Upper lobe of left lung (tissue), 6 donors: ENCODE measurements around the gene TBXA2R. TPM values are rescaled to one million over a fixed set of nuclear protein-coding genes. Genes with fewer than 3 reads are reported as not detected.

ENCODE experiments used
- ATAC-seq, 2 donors: fragments of 200-7000 bp; cut with Tn5 transposase; one replicate each; pipeline ENCODE4 v1.9.1; 2022; ENCODE audit warnings: mild to moderate bottlenecking in 2 of 2, moderate library complexity in 2 of 2; ENCODE audit not compliant: low FRiP score in 2 of 2
- DNase-seq, 2 donors: peaks; one replicate each; pipeline ENCODE4 v3.0.0-alpha.2; 2019 to 2020
- H3K27ac ChIP-seq, 4 donors: fragments of 200-600 bp; sonication (generic); one replicate each; pipeline ENCODE4 v1.5.1; 2016 to 2019
- H3K27me3 ChIP-seq, 4 donors: fragments of 200-600 bp; sonication (generic); one replicate each; pipeline ENCODE4 v1.5.1; 2017 to 2019
- H3K36me3 ChIP-seq, 4 donors: fragments of 200-600 bp; sonication (generic); one replicate each; pipeline ENCODE4 v1.5.1; 2016 to 2019
- H3K4me1 ChIP-seq, 4 donors: fragments of 200-600 bp; sonication (generic); one replicate each; pipeline ENCODE4 v1.5.1; 2018 to 2019
- H3K4me3 ChIP-seq, 4 donors: fragments of 200-600 bp; sonication (generic); one replicate each; pipeline ENCODE4 v1.5.1; 2017 to 2019; ENCODE audit warnings: mild to moderate bottlenecking in 2 of 4, moderate library complexity in 1 of 4
- H3K9me3 ChIP-seq, 4 donors: fragments of 200-600 bp; sonication (generic); one replicate each; pipeline ENCODE4 v1.5.1; 2018 to 2019
- CTCF ChIP-seq, 6 experiments: fragments of 450-650 bp in 4 of 6; fragments of 200-600 bp in 2 of 6; sonication (generic) in 2 of 6; IDR thresholded peaks; one replicate each; pipeline ENCODE4 v1.5.1; 2016 to 2019; ENCODE audit warnings: antibody characterized with exemption in 6 of 6
- EP300 ChIP-seq, 4 donors: sonication (generic); formaldehyde crosslinking; IDR thresholded peaks; one replicate each; pipeline ENCODE4 v1.5.1; 2017; ENCODE audit warnings: antibody characterized with exemption in 4 of 4, control low read depth in 2 of 4
- POLR2A ChIP-seq, 4 donors: fragments of 450-650 bp; IDR thresholded peaks; one replicate each; pipeline ENCODE4 v1.5.1; 2016 to 2017; ENCODE audit warnings: antibody characterized with exemption in 4 of 4, mild to moderate bottlenecking in 2 of 4
- POLR2AphosphoS5 ChIP-seq, 2 donors: sonication (generic); formaldehyde crosslinking; IDR thresholded peaks; one replicate each; pipeline ENCODE4 v1.5.1; 2017; ENCODE audit warnings: antibody characterized with exemption in 2 of 2
- WGBS, 2 donors: methylation state at CpG; one replicate each; pipeline ENCODE4 v1.1.5; 2017 to 2018; 5-methylcytosine and 5-hydroxymethylcytosine counted together
- total RNA-seq, 6 donors: library from RNA; depleted of rRNA in 4 of 6; stranded (reverse); fragments of >200 nt in 4 of 6; gene quantifications; one replicate each; pipeline versions ENCODE4 v1.1.0 to v1.2.1, GENCODE V29; 2016 to 2021
- donor health status: DM: no; HTN: no; CAD: no; lungs with moderate emphysema.
- donor health status: DM: no; HTN: yes; CAD: no; lungs with severe emphysema.

The TBXA2R gene
- total RNA-seq, 6 donors from 2014 or later = 0.49 to 7.0 (median 2.6) TPM

GRCh38 chr19:3653081-3653795, 46.6 kb upstream of the TBXA2R start:
- WGBS, 2 donors = 91 to 99% methylated on average over 14 to 37 of the region's 37 CpGs
- Histone ChIP-seq H3K9me3 (no peaks in the 10 kb centered on the region), H3K27ac (no peak overlapping the region), H3K27me3 (no peaks in the 10 kb centered on the region), H3K4me1 (no peaks in the 10 kb centered on the region), H3K4me3 (no peak overlapping the region), H3K36me3 (peaks cover 15 to 80% (median 69%) of the 10 kb centered on the region in 4 donors)
- TF ChIP-seq POLR2A (IDR thresholded peaks at IDR 0.05) (no peak), POLR2AphosphoS5 (IDR thresholded peaks at IDR 0.05) (no peak), EP300 (IDR thresholded peaks at IDR 0.05) (no peak), CTCF (IDR thresholded peaks at IDR 0.05) (no peak)
- ATAC-seq = no peak
- peak in 1 of 2 donors; percentile 79 for DNase-seq

GRCh38 chr19:3652422-3652821, 45.7 kb upstream of the TBXA2R start:
- Histone ChIP-seq H3K4me1 (no peaks in the 10 kb centered on the region), H3K36me3 (peaks cover 15 to 79% (median 66%) of the 10 kb centered on the region in 4 donors), H3K4me3 (no peak overlapping the region), H3K9me3 (no peaks in the 10 kb centered on the region), H3K27me3 (no peaks in the 10 kb centered on the region), H3K27ac (no peak overlapping the region)
- DNase-seq (peak in 1 of 2 donors; percentile 64), ATAC-seq (no peak)
- TF ChIP-seq CTCF (IDR thresholded peaks at IDR 0.05) = no peak
- TF ChIP-seq POLR2A (IDR thresholded peaks at IDR 0.05) = no peak
- no peak for TF ChIP-seq EP300 (IDR thresholded peaks at IDR 0.05)
- no peak for TF ChIP-seq POLR2AphosphoS5 (IDR thresholded peaks at IDR 0.05)
- 98% methylated on average over 14 of the region's 14 CpGs; no CpG with 5 or more reads in 1 of the 2 donors for WGBS, 2 donors

- DNase-seq = peak in 1 of 2 donors; percentile 84
- ATAC-seq = peak in 1 of 2 donors; percentile 6
- Histone ChIP-seq H3K36me3 (peaks cover 15 to 77% (median 62%) of the 10 kb centered on the region in 4 donors), H3K27me3 (no peaks in the 10 kb centered on the region), H3K4me3 (no peak overlapping the region), H3K9me3 (no peaks in the 10 kb centered on the region), H3K4me1 (no peaks in the 10 kb centered on the region), H3K27ac (no peak overlapping the region)
- WGBS, 2 donors = 96 to 98% methylated on average over 33 of the region's 33 CpGs
- TF ChIP-seq POLR2A (IDR thresholded peaks at IDR 0.05) = no peak
- no peak for TF ChIP-seq EP300 (IDR thresholded peaks at IDR 0.05)
- no peak for TF ChIP-seq POLR2AphosphoS5 (IDR thresholded peaks at IDR 0.05)
- no peak for TF ChIP-seq CTCF (IDR thresholded peaks at IDR 0.05)
Measured at GRCh38 chr19:3651684-3652083, 45.0 kb upstream of the TBXA2R start.

- ATAC-seq = no peak
- peaks cover 9 to 83% (median 59%) of the 10 kb centered on the region in 4 donors for H3K36me3 ChIP-seq
- H3K9me3 ChIP-seq = no peaks in the 10 kb centered on the region
Measured at GRCh38 chr19:3649888-3650287, 43.2 kb upstream of the TBXA2R start.

More at GRCh38 chr19:3649888-3650287, 43.2 kb upstream of the TBXA2R start:
- TF ChIP-seq POLR2AphosphoS5 (IDR thresholded peaks at IDR 0.05) = no peak
- TF ChIP-seq CTCF (IDR thresholded peaks at IDR 0.05) = no peak
- no peak for TF ChIP-seq EP300 (IDR thresholded peaks at IDR 0.05)
- TF ChIP-seq POLR2A (IDR thresholded peaks at IDR 0.05) = no peak
- DNase-seq = peak in 1 of 2 donors; percentile 73
- no peak overlapping the region for H3K4me3 ChIP-seq
- 92 to 98% methylated on average over 11 to 16 of the region's 16 CpGs for WGBS, 2 donors
- no peaks in the 10 kb centered on the region for H3K4me1 ChIP-seq
- H3K27me3 ChIP-seq = no peaks in the 10 kb centered on the region
- H3K27ac ChIP-seq = no peak overlapping the region
